ENCODE measurements around the gene RNF213. TPM values are rescaled to one million over a fixed set of nuclear protein-coding genes. Genes with fewer than 3 reads are reported as not detected.
"Not testable (repeated sequence)": the region's sequence is repeated elsewhere in the genome, so short reads cannot be mapped to it uniquely, and the experiment has no call there.

Gene RNF213
- total RNA-seq, 1 donor from 2014 or later: 168 TPM

DNA sequence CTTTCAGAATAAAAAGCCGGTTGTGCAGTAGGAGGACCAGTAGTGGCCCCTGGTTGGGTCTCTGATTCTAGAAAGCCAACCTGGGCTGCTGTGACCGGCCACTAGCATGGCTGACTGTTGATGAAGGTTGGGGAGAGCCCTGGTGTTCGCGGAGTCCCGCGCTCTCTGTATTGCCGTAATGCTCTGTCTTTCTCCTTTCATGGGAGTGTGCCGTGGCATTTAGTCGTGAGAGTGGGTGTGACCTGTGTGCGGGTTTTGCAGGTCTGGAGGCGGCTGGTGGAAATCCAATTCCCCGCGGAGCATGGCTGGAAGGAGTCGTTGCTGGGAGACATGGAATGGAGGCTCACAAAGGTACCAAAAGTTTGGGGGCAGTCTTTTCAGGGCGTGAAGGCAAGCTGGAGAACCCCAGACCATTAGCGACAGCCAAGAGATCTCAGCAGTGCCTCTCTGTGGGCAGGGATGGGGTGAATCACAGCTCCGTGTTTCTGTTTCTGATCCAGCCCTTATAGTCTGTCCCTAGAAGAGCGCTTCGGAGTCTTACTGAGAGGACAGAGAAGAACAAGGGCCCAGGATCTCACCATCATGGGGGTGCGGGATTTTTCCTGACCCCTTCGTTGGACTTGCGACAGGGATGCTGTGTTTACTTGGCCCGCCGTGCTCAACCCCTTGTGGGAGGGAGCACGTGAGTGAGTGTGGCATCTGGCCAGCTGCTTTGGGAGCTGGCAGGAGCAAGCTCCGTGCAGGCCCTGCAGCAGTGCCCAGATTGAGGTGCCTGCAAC is 56.5 kb downstream of the RNF213 start:
- peak; percentile 84 for DNase-seq (ENCODE audit: low spot score)

DNA sequence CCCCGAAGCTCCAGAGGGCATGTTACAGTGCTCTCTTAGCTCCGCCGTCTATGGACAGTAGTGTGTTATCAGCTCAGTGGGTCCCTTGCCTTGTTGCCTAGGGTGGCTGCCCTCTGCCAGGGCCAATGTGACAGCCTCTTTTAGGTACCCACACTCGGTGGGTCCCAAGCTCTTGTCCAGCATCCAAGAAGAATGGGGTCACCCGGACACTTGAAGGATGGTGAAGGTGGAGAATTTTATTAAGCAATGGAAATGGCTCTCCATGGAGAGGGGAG is 57.0 kb downstream of the RNF213 start:
- DNase-seq (ENCODE audit: low spot score): no peak

GRCh38 chr17:80318166-80318565 is 57.5 kb downstream of the RNF213 start:
- DNase-seq (ENCODE audit: low spot score): peak; percentile 35

DNA sequence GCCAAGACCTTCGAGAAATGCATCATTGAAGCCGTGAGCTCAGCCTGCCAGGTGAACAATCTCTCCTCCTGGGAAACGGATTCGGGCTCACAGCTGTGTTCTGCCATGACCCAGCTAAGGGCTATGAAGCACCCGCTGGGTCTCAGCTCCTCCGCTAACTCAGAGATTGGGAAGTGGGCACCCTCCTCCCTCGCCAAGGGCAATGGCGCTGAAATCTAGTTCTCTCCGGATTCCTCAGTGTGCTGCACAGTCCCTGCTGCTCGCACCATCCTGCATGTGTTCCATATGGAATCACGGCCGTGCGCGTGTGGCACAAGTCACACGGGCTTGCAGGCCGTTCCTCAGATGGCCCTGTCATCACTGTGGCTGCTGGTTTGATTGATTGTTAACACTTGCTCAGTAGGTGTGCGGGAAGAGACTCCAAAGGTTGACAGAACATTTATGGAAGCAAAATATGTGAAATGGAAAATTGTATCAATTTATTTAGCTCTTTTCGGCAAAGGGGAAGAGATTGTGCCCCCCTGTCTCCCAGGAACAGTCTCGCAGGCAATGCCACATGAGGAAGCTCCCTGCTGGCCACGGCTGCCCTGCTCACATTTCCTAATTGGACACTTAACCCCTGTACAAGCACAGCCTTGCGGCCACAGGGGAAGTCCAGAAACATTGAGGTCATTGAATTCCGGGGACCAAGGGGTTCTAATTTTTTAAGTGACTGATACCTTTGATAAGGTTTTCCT is 58.8 kb downstream of the RNF213 start:
- DNase-seq (ENCODE audit: low spot score): peak; percentile 82

- DNase-seq (ENCODE audit: low spot score): no peak
Observed at GRCh38 chr17:80319999-80320344, 59.3 kb downstream of the RNF213 start.

GRCh38 chr17:80320496-80320895 is 59.8 kb downstream of the RNF213 start:
- DNase-seq (ENCODE audit: low spot score): peak; percentile 47

DNA sequence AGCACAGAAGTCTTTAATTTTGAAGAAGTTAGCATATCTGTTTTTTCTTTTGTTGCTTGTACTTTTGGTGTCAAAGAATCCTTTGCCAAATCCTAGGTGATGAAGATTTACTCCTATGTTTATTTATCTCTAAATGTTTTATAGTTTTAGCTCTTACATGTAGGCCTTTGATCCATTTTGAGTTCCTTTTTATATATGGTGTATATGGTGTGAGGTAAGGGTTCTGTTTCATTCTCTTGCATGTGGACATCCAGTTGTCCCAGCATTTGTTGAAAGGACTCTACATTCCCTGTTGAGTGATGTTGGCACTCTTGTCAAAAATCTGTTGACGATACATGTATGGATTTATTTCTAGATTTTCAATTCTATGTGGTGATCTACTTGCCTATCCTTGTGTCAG is 62.2 kb downstream of the RNF213 start:
- DNase-seq (ENCODE audit: low spot score): no peak

- no peak for DNase-seq (ENCODE audit: low spot score)
Observed at GRCh38 chr17:80323982-80324381, 63.3 kb downstream of the RNF213 start.

DNA sequence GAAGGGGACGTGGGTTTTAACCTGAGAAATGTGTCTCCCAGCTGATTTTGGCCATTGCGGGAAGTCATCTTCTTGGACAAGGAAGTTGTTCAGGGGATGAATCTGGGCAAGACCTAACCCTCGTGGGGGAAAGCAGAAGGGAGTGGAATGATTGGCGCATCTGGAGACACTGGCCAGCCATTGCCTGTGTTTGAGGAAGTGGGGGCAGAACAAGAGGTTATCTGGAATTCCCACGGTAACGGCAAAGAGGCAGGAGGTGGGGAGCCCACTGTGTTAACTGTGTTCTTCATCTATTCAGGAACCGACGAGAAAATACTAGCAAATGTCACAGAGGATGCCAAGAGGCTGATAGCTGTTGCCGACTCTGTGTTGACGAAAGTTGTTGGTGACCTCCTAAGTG is 66.9 kb downstream of the RNF213 start:
- no peak for DNase-seq (ENCODE audit: low spot score)

- DNase-seq (ENCODE audit: low spot score): no peak
Observed at GRCh38 chr17:80328634-80329380, 68.2 kb downstream of the RNF213 start.

GRCh38 chr17:80329421-80329820 is 68.8 kb downstream of the RNF213 start:
- not testable (repeated sequence) for DNase-seq (ENCODE audit: low spot score)

GRCh38 chr17:80330276-80330675 is 69.6 kb downstream of the RNF213 start:
- no peak for DNase-seq (ENCODE audit: low spot score)

DNA sequence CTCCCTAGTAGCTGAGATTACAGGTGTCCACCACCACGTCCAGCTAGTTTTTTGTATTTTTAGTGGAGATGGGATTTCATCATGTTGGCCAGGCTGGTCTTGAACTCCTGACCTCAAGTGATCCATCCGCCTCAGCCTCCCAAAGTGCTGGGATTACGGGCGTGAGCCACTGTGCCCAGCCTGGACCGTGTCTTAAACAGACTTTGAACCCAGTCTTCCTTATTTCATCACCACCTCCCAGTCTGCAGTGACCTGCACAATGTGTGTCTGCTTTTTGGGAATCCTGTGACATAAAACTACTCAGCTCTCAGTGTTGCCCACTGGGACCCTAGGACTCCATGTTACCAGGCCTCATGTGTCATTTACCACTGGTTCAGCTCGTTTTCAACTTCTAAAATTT is 70.3 kb downstream of the RNF213 start:
- not testable (repeated sequence) for DNase-seq (ENCODE audit: low spot score)

DNA sequence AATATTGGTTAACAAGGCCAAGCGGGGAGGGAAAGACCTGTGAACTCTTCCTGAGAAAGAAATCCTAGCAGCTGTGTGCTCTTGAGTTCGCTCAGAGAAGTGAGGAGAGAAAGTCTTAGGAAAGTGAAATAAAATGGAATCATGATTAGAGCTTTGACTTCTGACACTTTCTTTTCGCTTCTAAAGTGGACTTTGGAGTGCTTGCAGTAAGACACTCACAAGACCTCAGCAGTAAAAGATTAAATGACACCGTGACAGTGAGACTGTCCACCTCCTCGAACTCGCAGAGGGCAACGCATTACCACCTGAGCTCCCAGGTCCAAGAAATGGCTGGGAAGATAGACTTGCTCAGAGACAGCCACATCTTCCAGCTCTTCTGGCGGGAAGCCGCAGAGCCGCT is 71.2 kb downstream of the RNF213 start:
- no peak for DNase-seq (ENCODE audit: low spot score)

DNA sequence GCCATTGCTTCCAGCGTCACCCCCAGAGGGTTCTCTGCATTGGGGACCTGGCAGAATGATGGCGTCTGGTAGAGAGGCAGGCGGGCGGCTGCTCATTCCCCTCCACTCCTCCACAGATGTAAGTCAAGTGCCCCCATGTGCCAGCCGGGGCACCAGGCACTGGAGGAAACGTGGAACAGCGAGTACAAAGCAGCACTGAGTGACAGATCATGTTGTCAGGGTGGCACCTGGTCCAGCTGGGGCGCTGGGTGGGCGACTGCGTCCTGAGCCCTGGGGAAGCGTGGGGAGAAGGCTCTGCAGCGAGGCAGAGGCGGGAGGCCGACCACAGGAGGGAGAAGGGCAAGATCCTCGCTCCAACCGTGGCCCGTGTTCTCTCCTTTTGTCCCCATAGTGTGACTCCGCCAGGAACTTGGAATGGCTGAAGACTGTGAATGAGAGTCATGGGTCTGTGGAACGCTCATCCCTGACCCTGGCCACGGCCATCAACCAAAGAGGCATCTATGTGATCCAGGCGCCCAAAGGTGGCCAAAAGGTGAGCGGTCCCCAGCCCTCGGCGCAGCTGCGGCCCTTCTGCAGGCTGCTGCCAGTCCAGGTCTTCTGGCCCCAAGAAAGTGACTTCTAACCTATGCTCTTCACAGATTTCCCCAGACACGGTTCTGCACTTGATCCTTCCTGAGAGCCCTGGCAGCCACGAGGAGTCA is 76.7 kb downstream of the RNF213 start:
- no peak for DNase-seq (ENCODE audit: low spot score)

DNA sequence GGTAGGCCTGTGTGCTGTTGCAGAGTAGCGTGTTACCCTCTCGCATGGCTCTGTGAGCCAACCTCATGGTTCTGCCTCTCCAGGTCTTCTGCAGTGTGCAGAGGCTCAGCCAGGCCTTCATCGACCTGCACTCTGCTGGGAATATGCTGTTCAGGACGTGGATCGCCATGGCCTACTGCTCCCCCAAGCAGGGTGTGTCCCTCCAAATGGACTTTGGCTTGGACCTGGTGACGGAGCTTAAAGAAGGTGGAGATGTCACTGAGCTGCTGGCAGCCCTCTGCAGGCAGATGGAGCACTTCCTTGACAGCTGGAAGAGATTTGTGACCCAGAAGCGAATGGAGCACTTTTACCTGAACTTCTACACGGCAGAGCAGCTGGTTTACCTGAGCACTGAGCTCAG is 78.5 kb downstream of the RNF213 start:
- no peak for DNase-seq (ENCODE audit: low spot score)

- no peak for DNase-seq (ENCODE audit: low spot score)
Observed at GRCh38 chr17:80339731-80340456, 79.2 kb downstream of the RNF213 start.

DNA sequence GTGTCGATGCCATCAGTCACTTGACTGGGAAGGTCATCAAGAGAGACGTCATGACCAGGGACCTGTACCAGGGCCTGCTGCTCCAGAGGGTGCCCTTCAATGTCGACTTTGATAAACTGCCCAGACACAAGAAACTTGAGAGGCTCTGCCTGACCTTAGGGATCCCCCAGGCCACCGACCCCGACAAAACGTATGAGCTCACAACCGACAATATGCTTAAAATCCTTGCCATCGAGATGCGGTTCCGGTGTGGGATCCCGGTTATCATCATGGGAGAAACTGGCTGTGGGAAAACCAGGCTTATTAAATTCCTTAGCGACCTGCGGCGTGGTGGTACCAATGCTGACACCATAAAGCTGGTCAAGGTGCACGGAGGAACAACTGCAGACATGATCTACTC is 84.7 kb downstream of the RNF213 start:
- DNase-seq (ENCODE audit: low spot score): peak; percentile 20

DNA sequence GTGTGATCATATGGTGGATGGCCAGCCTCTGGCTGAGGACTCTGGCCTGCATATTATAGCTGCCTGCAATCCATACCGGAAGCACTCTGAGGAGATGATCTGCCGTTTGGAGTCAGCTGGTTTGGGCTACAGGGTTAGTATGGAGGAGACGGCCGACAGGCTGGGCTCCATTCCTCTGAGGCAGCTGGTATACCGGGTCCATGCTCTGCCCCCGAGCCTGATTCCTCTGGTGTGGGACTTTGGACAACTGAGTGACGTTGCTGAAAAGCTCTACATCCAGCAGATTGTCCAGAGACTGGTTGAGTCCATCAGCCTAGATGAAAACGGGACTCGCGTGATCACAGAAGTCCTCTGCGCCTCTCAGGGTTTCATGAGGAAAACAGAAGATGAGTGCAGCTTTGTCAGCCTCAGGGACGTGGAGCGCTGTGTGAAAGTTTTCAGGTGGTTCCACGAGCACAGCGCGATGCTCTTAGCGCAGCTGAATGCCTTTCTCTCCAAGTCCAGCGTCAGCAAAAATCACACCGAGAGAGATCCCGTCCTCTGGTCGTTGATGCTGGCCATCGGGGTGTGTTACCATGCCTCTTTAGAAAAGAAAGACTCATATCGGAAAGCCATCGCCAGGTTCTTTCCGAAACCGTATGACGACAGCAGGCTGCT is 85.3 kb downstream of the RNF213 start:
- DNase-seq (ENCODE audit: low spot score): peak; percentile 55

GRCh38 chr17:80346498-80347275 is 86.0 kb downstream of the RNF213 start:
- peak; percentile 68 for DNase-seq (ENCODE audit: low spot score)
